Measurements from ENCODE around the gene SIAH2.

SIAH2 gene

DNA sequence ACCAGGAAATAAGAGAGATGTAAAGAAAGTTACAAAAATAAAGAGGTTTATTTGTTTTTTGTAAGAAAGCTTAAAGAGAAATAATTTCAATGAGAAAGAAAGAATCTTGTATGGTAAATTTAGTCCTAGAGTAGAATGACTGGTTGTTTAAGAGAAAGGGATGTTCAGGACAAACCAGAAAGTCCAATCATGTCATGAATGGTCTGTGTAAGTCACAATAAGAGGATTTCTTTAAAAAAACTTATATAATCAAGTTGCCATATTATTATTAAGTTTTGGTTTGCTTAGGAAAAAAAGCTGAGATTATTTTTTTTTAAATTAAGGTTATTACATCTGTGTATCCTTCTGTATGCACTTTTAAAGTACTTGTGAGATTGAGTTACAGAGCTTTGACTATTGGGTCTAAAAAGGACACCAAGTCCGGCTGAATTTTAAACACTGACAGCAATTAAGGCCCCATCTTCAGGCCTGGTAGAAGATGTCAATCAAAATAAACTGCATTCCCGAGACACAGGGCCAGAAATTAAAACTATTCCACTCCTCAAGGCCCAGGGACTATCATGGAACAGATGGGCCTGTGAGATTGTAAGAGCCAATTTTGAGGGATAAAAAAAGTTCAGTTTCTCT is 71.4 kb downstream of the SIAH2 start:
- Histone ChIP-seq H3K27ac (ENCODE audit: low read depth, low read length) (no peak overlapping the region), H3K27me3 (ENCODE audit: control insufficient read depth in 1 of 2, insufficient read depth in 2 of 2, low read length in 2 of 2) (no peaks in the 10 kb centered on the region), H3K9me3 (ENCODE audit: low read length) (no peaks in the 10 kb centered on the region), H3K4me3 (ENCODE audit: low read depth in 1 of 2, low read length in 2 of 2) (no peak overlapping the region), H3K9ac (ENCODE audit: low read length) (no peak overlapping the region), H3K36me3 (ENCODE audit: insufficient read depth, low read length) (no peaks in the 10 kb centered on the region), H3K4me1 (ENCODE audit: insufficient read depth, low read length) (no peaks in the 10 kb centered on the region)
